NCI-H187 treated with DMSO at 0.1 percent for 48 hours (cell line): Measurements from ENCODE around the gene MAMLD1.
"Not testable (repeated sequence)": the region's sequence is repeated elsewhere in the genome, so short reads cannot be mapped to it uniquely, and the experiment has no call there.

Experiments
- DNase-seq: peaks from one replicate; lab custom pipeline; 2025; lab: John Stamatoyannopoulos, UW

Gene MAMLD1, protein sequence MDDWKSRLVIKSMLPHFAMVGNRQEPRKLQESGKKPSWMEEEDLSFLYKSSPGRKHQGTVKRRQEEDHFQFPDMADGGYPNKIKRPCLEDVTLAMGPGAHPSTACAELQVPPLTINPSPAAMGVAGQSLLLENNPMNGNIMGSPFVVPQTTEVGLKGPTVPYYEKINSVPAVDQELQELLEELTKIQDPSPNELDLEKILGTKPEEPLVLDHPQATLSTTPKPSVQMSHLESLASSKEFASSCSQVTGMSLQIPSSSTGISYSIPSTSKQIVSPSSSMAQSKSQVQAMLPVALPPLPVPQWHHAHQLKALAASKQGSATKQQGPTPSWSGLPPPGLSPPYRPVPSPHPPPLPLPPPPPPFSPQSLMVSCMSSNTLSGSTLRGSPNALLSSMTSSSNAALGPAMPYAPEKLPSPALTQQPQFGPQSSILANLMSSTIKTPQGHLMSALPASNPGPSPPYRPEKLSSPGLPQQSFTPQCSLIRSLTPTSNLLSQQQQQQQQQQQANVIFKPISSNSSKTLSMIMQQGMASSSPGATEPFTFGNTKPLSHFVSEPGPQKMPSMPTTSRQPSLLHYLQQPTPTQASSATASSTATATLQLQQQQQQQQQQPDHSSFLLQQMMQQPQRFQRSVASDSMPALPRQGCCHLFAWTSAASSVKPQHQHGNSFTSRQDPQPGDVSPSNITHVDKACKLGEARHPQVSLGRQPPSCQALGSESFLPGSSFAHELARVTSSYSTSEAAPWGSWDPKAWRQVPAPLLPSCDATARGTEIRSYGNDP

GRCh38 chrX:150362599-150363481 is at the start of gene MAMLD1:
Gene MAMLD1 (plus strand): TSS chrX:150363317. CDS start chrX:150445517, 82,200 bp downstream.
- DNase-seq: no peak

DNA sequence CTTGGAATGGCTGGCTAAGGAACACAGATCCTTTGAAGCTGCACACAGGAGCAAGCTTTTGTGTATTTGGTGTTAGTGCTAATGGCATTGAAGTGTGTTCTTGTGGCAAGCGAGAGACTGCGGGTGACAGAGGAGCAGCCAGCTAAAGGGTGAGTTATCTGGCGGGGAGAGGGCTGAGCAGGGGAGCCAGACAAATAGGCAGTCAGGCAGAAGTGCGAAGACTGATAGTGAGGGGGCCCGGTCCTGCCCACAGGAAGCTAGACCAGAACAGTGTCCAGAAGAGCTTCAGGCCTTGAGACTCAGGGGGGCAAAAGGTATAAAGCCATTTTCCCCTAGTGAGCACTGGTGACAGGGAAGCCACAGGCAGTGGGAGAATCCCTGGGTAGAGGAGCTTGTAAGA is 49.6 kb upstream of the MAMLD1 start:
- DNase-seq: no peak

DNA sequence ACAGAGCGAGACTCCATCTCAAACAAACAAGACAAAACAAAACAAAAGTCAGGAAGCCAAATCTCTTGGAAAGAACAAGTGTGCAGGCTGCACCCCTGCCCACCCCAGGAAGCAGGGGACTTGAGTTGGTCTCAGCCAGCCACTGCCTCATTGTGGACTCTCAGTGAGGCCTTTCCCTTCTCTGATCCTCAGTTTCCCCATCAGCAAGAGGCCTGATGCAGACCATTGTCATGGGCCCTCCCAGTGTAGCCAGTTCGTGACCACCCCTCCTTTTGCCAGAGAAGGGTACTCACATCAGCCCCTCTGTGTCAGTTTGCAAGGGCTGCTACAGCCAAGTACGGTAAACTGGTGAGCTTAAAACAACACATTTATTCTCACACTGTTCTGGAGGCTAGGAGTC is 48.9 kb upstream of the MAMLD1 start:
- no peak for DNase-seq

DNA sequence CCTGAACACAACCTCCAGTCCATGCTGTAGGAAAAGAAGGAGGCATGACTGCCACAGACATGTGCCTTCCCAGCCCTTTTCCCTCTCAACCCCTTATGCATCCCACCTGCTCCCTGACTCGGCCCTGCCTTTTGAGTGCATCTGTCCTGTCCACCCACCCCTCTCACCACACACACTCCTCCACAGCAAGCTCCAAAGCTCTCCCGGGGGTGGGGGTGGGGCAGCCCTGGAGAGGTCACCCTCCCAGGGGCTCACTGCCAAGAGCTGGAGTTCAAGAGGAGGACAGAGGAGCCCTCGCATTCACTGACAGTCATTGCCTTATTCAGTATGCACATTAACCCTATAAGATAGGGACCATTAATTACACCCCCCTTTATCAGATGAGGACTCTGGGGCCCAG is 46.6 kb upstream of the MAMLD1 start:
- DNase-seq: no peak

GRCh38 chrX:150323020-150323419 is 40.1 kb upstream of the MAMLD1 start:
- no peak for DNase-seq

GRCh38 chrX:150324035-150324728 is 38.9 kb upstream of the MAMLD1 start:
- DNase-seq: no peak

- no peak for DNase-seq
Observed at GRCh38 chrX:150324919-150325318, 38.2 kb upstream of the MAMLD1 start.

DNA sequence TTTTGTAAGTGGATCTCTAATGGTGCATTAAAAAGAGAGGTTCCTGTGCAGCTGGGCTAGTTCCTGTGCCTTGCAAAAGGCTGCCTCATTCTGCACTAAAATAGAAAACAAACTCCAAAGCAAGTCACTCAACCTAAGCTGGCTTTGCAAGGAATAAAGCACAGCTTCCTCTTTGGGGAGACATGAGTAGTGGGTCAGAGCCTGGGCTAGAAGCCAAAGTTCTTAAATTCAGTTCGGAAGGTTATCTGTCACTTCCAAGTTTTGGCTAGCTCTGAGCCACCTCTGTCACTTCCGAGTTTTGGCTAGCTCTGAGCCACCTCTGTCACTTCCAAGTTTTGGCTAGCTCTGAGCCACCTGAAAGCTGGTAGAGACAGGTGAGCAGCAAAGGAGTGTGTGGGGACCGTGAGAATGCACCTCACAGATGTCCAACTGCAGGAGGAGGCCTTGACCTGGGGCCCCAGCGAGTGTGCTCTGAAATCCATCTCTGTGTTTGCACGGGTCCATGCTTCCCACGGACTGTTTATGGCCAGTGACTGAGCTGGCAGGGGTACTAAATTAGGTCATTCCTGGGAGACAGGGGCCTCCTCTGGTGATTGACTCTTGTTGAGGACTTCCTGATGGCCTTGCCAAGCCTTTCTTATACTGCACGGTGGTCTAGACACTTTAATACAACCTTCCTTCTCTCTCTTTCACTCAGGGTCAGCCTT is 36.4 kb upstream of the MAMLD1 start:
- DNase-seq: no peak

DNA sequence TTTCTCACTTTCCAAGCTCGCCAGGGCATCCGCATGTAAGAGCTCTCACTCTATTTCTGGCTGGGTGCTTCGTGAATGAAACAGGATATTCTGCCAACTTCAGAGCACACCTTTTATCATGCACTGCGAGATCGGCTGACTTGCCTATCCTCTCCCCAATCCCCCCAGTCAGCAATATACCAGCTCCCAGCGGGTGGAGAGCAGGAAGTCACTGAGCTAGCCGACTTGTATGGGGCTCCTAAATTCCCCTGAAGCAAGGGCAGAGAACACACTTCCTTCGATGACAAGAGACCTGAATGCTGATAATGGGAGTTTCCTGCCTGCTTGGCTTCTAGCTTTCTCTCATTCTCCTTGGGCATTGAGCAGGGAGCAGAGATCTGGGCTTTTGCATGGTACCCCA is 33.8 kb upstream of the MAMLD1 start:
- no peak for DNase-seq

- no peak for DNase-seq
Observed at GRCh38 chrX:150329868-150330267, 33.2 kb upstream of the MAMLD1 start.

GRCh38 chrX:150332023-150332422 is 31.1 kb upstream of the MAMLD1 start:
- DNase-seq: no peak

DNA sequence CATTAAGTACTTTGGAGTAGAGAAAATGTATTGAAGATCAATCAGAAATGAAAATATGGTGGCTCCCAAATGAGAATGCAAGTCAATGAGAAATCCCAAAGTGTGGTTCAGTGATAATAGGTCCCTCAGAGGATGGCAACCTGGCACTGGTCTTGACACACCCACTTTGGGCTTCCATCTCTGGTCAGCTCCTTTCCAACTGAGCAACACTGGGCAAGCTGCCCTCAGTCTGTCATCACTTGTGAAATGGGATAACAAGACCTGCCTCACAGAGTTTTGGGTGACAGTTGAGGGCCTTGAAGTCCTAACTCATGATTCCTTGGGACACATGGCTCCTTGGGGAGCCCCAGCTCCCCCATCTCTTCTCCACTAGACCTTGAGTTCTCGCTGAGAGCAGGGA is 29.0 kb upstream of the MAMLD1 start:
- no peak for DNase-seq

- DNase-seq: no peak
Observed at GRCh38 chrX:150334981-150335380, 28.1 kb upstream of the MAMLD1 start.

DNA sequence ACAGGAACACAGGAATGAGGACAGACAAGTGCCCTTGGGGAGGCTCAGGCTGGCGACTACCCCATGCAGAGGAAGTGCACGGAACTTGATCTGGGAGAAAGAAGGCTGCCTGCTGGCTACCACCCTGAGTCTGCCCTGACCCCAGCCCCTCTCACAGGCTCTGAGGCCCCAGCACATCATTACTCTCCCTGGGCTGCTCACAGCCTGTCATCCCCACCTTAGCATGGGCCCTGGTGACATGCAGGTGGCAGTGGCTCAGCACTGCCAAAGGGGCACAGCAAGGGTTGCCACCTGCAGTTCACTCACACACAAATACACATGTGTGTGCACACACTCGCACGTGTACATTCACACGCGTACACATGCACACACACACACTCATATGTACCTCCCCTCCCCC is 26.1 kb upstream of the MAMLD1 start:
- no peak for DNase-seq

- no peak for DNase-seq
Observed at GRCh38 chrX:150337536-150337935, 25.6 kb upstream of the MAMLD1 start.

DNA sequence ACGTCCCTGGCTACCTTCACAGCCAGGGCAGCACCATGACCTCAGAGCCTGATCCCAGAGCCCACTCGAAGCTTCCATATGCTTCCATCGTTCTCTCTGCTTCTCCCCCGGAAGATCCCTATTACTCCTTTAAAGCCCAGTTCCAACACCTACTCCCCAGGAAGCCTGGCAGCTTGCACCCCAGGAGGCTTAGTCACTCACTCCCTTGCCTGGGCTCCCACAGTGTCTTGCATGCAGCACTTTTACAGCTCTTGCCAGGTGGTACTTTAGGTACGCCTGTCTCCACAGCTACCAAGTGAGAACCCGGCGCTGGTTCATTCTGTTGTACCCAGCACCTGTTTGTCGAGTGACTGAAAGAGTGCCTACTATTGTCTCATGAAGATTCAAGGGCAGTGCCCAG is 24.5 kb upstream of the MAMLD1 start:
- DNase-seq: no peak

GRCh38 chrX:150339736-150340135 is 23.4 kb upstream of the MAMLD1 start:
- DNase-seq: no peak

DNA sequence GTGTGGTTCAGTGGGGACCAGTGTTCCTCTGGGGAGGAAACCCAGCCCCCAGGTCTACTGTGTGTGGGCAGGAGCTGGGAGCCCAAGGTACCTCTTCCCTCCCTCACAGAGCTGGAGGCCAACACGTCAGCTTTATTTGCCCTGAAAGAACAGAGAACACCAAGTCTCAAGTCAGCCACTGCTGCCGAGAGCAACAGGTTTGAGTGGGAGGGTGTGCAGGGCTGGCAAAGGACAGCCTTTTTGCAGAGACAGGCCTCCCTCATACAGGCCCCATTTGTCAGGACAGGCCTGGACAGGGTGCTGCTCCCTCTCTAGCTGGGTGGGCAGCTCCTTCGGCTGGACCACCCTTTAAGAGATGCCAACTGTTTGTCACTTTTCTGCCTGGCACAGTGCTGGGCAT is 22.8 kb upstream of the MAMLD1 start:
- not testable (repeated sequence) for DNase-seq

- DNase-seq: no peak
Observed at GRCh38 chrX:150347471-150347870, 15.6 kb upstream of the MAMLD1 start.

DNA sequence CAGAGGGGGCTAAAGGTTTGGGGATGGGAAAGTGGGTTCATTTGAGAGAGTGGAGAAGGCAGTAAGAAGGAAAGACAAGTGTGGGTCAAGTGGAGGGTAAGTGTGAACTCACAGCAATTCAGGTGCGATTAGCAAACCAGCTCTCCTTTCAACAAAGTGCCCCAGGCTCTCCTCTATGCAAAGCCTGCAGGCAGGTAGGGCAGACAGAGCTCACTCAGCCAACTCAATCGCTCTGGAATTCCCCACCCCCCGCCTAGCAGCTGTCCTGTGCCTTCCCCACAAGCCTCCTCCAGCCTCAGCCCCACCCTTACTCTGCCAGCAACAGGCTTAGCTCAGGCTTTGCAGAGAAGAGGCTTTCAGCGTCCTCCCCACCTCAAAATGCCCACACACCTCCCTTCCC is 14.8 kb upstream of the MAMLD1 start:
- no peak for DNase-seq

- DNase-seq: no peak
Observed at GRCh38 chrX:150352114-150352513, 11.0 kb upstream of the MAMLD1 start.
